Rectal smooth muscle tissue (tissue), 1 donor: ENCODE results near the gene ATAD1.
"Not testable (repeated sequence)": the region's sequence is repeated elsewhere in the genome, so short reads cannot be mapped to it uniquely, and the experiment has no call there.

Experiments
- H3K27ac ChIP-seq: one replicate; pipeline ENCODE4 v1.7.0; 2013; ENCODE audit warnings: low read depth, low read length, inconsistent platforms
- H3K27me3 ChIP-seq: one replicate; pipeline ENCODE4 v1.7.0; 2013; ENCODE audit warnings: low read length; ENCODE audit not compliant: control insufficient read depth, insufficient read depth
- H3K36me3 ChIP-seq: one replicate; pipeline ENCODE4 v1.7.0; 2013; ENCODE audit warnings: low read length; ENCODE audit not compliant: control insufficient read depth, insufficient read depth
- H3K4me1 ChIP-seq: one replicate; pipeline ENCODE4 v1.7.0; 2013; ENCODE audit warnings: low read length; ENCODE audit not compliant: control insufficient read depth, insufficient read depth
- H3K4me3 ChIP-seq: one replicate; pipeline ENCODE4 v1.7.0; 2013; ENCODE audit warnings: low read length
- H3K9ac ChIP-seq: one replicate; pipeline ENCODE4 v1.7.0; 2013; ENCODE audit warnings: low read length

Gene ATAD1

GRCh38 chr10:87760195-87760905, 57.7 kb downstream of the ATAD1 start:
- Histone ChIP-seq H3K36me3 (no peaks in the 10 kb centered on the region), H3K9ac (no peak overlapping the region), H3K4me1 (no peaks in the 10 kb centered on the region), H3K4me3 (no peak overlapping the region), H3K27me3 (no peaks in the 10 kb centered on the region), H3K27ac (no peak overlapping the region)

GRCh38 chr10:87759551-87759950, 58.5 kb downstream of the ATAD1 start:
- Histone ChIP-seq H3K9ac (no peak overlapping the region), H3K36me3 (no peaks in the 10 kb centered on the region), H3K27ac (no peak overlapping the region), H3K4me1 (no peaks in the 10 kb centered on the region), H3K4me3 (no peak overlapping the region), H3K27me3 (no peaks in the 10 kb centered on the region)

- Histone ChIP-seq H3K9ac (no peak overlapping the region), H3K27me3 (no peaks in the 10 kb centered on the region), H3K4me3 (no peak overlapping the region), H3K4me1 (no peaks in the 10 kb centered on the region), H3K27ac (no peak overlapping the region), H3K36me3 (no peaks in the 10 kb centered on the region)
Measured at GRCh38 chr10:87757685-87758084, 60.3 kb downstream of the ATAD1 start.

- Histone ChIP-seq H3K4me1 (no peaks in the 10 kb centered on the region), H3K27me3 (no peaks in the 10 kb centered on the region), H3K9ac (no peak overlapping the region), H3K36me3 (no peaks in the 10 kb centered on the region), H3K27ac (no peak overlapping the region), H3K4me3 (no peak overlapping the region)
Measured at GRCh38 chr10:87753995-87754866, 63.8 kb downstream of the ATAD1 start.

- no peak overlapping the region for H3K4me3 ChIP-seq
- no peaks in the 10 kb centered on the region for H3K36me3 ChIP-seq
- H3K4me1 ChIP-seq, result no peaks in the 10 kb centered on the region
- no peaks in the 10 kb centered on the region for H3K27me3 ChIP-seq
- H3K9ac ChIP-seq, result no peak overlapping the region
- H3K27ac ChIP-seq, result no peak overlapping the region
Measured at GRCh38 chr10:87752566-87752965, 65.5 kb downstream of the ATAD1 start.

GRCh38 chr10:87751274-87751673, 66.8 kb downstream of the ATAD1 start:
- no peak overlapping the region for H3K27ac ChIP-seq
- H3K9ac ChIP-seq, result no peak overlapping the region
- H3K36me3 ChIP-seq, result no peaks in the 10 kb centered on the region
- H3K4me3 ChIP-seq, result no peak overlapping the region
- H3K27me3 ChIP-seq, result no peaks in the 10 kb centered on the region
- peaks cover 2% of the 10 kb centered on the region for H3K4me1 ChIP-seq

- Histone ChIP-seq H3K4me3 (no peak overlapping the region), H3K27ac (no peak overlapping the region), H3K9ac (no peak overlapping the region), H3K4me1 (peaks cover 2% of the 10 kb centered on the region), H3K27me3 (no peaks in the 10 kb centered on the region), H3K36me3 (no peaks in the 10 kb centered on the region)
Measured at GRCh38 chr10:87750817-87751216, 67.2 kb downstream of the ATAD1 start.

- Histone ChIP-seq H3K36me3 (no peaks in the 10 kb centered on the region), H3K4me1 (peaks cover 2% of the 10 kb centered on the region), H3K27me3 (no peaks in the 10 kb centered on the region), H3K4me3 (no peak overlapping the region), H3K27ac (no peak overlapping the region), H3K9ac (no peak overlapping the region)
Measured at GRCh38 chr10:87750001-87750671, 67.9 kb downstream of the ATAD1 start.

- not testable (repeated sequence) for H3K4me1 ChIP-seq, H3K9ac ChIP-seq, H3K27ac ChIP-seq, H3K36me3 ChIP-seq, H3K4me3 ChIP-seq, H3K27me3 ChIP-seq
Measured at GRCh38 chr10:87748244-87748643, 69.8 kb downstream of the ATAD1 start.

- H3K36me3 ChIP-seq, result no peaks in the 10 kb centered on the region
- no peak overlapping the region for H3K9ac ChIP-seq
- no peak overlapping the region for H3K27ac ChIP-seq
- peaks cover 2% of the 10 kb centered on the region for H3K4me1 ChIP-seq
- no peaks in the 10 kb centered on the region for H3K27me3 ChIP-seq
- no peak overlapping the region for H3K4me3 ChIP-seq
Measured at GRCh38 chr10:87746911-87747310, 71.1 kb downstream of the ATAD1 start.

GRCh38 chr10:87744606-87745005, 73.4 kb downstream of the ATAD1 start:
- no peaks in the 10 kb centered on the region for H3K36me3 ChIP-seq
- no peak overlapping the region for H3K9ac ChIP-seq
- H3K27me3 ChIP-seq, result no peaks in the 10 kb centered on the region
- H3K4me3 ChIP-seq, result no peak overlapping the region
- peaks cover 2% of the 10 kb centered on the region for H3K4me1 ChIP-seq
- H3K27ac ChIP-seq, result no peak overlapping the region

- H3K27me3 ChIP-seq, H3K9ac ChIP-seq, H3K4me3 ChIP-seq, H3K27ac ChIP-seq, H3K36me3 ChIP-seq, H3K4me1 ChIP-seq: not testable (repeated sequence)
Measured at GRCh38 chr10:87742992-87743610, 74.9 kb downstream of the ATAD1 start.
